ENCODE results near the gene FBXO3. TPM values are rescaled to one million over a fixed set of nuclear protein-coding genes. Genes with fewer than 3 reads are reported as not detected.

The FBXO3 gene
- total and polyA plus RNA-seq, 2 of the 8 experiments (the other 6 are each of a cell fraction or from before 2014, with no cell fraction given): 15.9 to 25.7 TPM

DNA sequence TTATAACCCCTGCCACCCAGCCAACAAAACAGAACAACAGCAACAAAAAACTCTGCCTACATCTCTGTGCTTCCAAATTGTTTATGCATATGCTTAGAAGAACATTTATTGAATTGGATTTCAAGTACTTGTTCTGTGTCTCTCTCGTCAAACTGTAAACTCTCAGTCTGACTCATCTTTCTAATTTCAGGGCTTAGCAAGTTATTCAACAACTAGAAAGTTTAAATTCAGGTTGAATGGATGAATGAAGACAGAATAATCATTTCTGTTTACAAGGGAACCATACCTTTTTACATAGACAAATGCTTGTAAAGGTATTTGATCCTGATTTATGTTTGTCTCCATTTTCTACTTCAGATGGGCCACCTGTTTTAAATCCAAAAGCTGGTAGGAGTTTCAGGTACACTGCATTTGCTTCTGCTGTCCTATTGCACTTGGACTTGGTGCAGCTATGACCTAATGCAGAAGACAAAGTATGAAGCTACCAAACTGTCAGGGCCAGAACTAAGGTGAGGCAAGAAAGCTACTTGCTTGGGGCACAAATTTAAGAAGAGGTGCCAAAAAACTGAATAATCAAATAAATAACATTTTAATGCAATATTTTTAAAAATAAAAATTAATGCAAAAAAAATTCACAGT lies 1.6 kb upstream of the FBXO3 start (continued):
- TF ChIP-seq, protein P1, sequence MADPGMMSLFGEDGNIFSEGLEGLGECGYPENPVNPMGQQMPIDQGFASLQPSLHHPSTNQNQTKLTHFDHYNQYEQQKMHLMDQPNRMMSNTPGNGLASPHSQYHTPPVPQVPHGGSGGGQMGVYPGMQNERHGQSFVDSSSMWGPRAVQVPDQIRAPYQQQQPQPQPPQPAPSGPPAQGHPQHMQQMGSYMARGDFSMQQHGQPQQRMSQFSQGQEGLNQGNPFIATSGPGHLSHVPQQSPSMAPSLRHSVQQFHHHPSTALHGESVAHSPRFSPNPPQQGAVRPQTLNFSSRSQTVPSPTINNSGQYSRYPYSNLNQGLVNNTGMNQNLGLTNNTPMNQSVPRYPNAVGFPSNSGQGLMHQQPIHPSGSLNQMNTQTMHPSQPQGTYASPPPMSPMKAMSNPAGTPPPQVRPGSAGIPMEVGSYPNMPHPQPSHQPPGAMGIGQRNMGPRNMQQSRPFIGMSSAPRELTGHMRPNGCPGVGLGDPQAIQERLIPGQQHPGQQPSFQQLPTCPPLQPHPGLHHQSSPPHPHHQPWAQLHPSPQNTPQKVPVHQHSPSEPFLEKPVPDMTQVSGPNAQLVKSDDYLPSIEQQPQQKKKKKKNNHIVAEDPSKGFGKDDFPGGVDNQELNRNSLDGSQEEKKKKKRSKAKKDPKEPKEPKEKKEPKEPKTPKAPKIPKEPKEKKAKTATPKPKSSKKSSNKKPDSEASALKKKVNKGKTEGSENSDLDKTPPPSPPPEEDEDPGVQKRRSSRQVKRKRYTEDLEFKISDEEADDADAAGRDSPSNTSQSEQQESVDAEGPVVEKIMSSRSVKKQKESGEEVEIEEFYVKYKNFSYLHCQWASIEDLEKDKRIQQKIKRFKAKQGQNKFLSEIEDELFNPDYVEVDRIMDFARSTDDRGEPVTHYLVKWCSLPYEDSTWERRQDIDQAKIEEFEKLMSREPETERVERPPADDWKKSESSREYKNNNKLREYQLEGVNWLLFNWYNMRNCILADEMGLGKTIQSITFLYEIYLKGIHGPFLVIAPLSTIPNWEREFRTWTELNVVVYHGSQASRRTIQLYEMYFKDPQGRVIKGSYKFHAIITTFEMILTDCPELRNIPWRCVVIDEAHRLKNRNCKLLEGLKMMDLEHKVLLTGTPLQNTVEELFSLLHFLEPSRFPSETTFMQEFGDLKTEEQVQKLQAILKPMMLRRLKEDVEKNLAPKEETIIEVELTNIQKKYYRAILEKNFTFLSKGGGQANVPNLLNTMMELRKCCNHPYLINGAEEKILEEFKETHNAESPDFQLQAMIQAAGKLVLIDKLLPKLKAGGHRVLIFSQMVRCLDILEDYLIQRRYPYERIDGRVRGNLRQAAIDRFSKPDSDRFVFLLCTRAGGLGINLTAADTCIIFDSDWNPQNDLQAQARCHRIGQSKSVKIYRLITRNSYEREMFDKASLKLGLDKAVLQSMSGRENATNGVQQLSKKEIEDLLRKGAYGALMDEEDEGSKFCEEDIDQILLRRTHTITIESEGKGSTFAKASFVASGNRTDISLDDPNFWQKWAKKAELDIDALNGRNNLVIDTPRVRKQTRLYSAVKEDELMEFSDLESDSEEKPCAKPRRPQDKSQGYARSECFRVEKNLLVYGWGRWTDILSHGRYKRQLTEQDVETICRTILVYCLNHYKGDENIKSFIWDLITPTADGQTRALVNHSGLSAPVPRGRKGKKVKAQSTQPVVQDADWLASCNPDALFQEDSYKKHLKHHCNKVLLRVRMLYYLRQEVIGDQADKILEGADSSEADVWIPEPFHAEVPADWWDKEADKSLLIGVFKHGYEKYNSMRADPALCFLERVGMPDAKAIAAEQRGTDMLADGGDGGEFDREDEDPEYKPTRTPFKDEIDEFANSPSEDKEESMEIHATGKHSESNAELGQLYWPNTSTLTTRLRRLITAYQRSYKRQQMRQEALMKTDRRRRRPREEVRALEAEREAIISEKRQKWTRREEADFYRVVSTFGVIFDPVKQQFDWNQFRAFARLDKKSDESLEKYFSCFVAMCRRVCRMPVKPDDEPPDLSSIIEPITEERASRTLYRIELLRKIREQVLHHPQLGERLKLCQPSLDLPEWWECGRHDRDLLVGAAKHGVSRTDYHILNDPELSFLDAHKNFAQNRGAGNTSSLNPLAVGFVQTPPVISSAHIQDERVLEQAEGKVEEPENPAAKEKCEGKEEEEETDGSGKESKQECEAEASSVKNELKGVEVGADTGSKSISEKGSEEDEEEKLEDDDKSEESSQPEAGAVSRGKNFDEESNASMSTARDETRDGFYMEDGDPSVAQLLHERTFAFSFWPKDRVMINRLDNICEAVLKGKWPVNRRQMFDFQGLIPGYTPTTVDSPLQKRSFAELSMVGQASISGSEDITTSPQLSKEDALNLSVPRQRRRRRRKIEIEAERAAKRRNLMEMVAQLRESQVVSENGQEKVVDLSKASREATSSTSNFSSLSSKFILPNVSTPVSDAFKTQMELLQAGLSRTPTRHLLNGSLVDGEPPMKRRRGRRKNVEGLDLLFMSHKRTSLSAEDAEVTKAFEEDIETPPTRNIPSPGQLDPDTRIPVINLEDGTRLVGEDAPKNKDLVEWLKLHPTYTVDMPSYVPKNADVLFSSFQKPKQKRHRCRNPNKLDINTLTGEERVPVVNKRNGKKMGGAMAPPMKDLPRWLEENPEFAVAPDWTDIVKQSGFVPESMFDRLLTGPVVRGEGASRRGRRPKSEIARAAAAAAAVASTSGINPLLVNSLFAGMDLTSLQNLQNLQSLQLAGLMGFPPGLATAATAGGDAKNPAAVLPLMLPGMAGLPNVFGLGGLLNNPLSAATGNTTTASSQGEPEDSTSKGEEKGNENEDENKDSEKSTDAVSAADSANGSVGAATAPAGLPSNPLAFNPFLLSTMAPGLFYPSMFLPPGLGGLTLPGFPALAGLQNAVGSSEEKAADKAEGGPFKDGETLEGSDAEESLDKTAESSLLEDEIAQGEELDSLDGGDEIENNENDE (IDR thresholded peaks at IDR 0.05; ENCODE audit: insufficient replicate concordance, low read length): no peak
- TF ChIP-seq CHD1 (IDR thresholded peaks at IDR 0.05; ENCODE audit: low read depth, low read length) (no peak), BRCA1 (IDR thresholded peaks at IDR 0.05; ENCODE audit: low read depth, low read length) (no peak), EZH2 (IDR thresholded peaks at IDR 0.05; ENCODE audit: low read depth, low read length, severe bottlenecking) (no peak), NRF1 (IDR thresholded peaks at IDR 0.05; ENCODE audit: low read depth, low read length) (no peak), SP1 (IDR thresholded peaks at IDR 0.05; ENCODE audit: low read depth, low read length) (no peak), POLR2AphosphoS5 (IDR thresholded peaks at IDR 0.05; ENCODE audit: low read depth, low read length) (no peak), HDAC6 (IDR thresholded peaks at IDR 0.05; ENCODE audit: low read depth, low read length) (no peak), ASH2L (IDR thresholded peaks at IDR 0.05; ENCODE audit: low read length) (no peak)

All from H1 (cell line).